Sigmoid colon (tissue), 7 donors: ENCODE measurements around the gene OR13J1. TPM values are rescaled to one million over a fixed set of nuclear protein-coding genes. Genes with fewer than 3 reads are reported as not detected.

Experiments
- DNase-seq: peaks from one replicate; pipeline ENCODE4 v3.0.0-alpha.2; 2019
- H3K27ac ChIP-seq, 4 donors: fragments of 200-600 bp; sonication (generic); one replicate each; pipeline ENCODE4 v1.5.1; 2016 to 2019; ENCODE audit warnings: mild to moderate bottlenecking in 1 of 4
- H3K27me3 ChIP-seq, 3 donors: fragments of 200-600 bp; sonication (generic); one replicate each; pipeline ENCODE4 v1.5.1; 2019; ENCODE audit warnings: mild to moderate bottlenecking in 1 of 3
- H3K36me3 ChIP-seq, 4 donors: fragments of 200-600 bp; sonication (generic); one replicate each; pipeline ENCODE4 v1.5.1; 2016 to 2019
- H3K4me1 ChIP-seq, 4 donors: fragments of 200-600 bp; sonication (generic); one replicate each; pipeline ENCODE4 v1.5.1; 2017 to 2019
- H3K4me3 ChIP-seq, 4 donors: fragments of 200-600 bp; sonication (generic); one replicate each; pipeline ENCODE4 v1.5.1; 2017 to 2019; ENCODE audit warnings: mild to moderate bottlenecking in 2 of 4, moderate library complexity in 1 of 4
- H3K9me3 ChIP-seq, 4 donors: fragments of 200-600 bp in 3 of 4; sonication (generic) in 3 of 4; one replicate each; pipeline versions ENCODE4 v1.5.1 to v1.6.1; 2013 to 2019
- EP300 ChIP-seq, 4 donors: sonication (generic); formaldehyde crosslinking; IDR thresholded peaks; one replicate each; pipeline ENCODE4 v1.6.1; 2017; ENCODE audit warnings: antibody characterized with exemption in 4 of 4
- POLR2A ChIP-seq, 2 donors: fragments of 450-650 bp; IDR thresholded peaks; one replicate each; pipeline ENCODE4 v1.6.1; 2016; ENCODE audit warnings: antibody characterized with exemption in 2 of 2, mild to moderate bottlenecking in 2 of 2, moderate library complexity in 2 of 2
- POLR2AphosphoS5 ChIP-seq, 4 donors: sonication (generic); formaldehyde crosslinking; IDR thresholded peaks; one replicate each; pipeline ENCODE4 v1.6.1; 2017; ENCODE audit warnings: antibody characterized with exemption in 4 of 4
- WGBS, 2 donors: extraction: QIAGEN DNeasy Blood & Tissue Kit; methylation state at CpG; one replicate each; pipeline ENCODE4 v1.1.7; 2013; 5-methylcytosine and 5-hydroxymethylcytosine counted together
- intact Hi-C: fragments of 100-400 bp; cut with DNase I; formaldehyde crosslinking; loops from one replicate; pipeline ENCODE4 v1.15.1; 2023
- polyA plus RNA-seq, 3 donors: library from polyadenylated mRNA; stranded (reverse); fragments of 200-250 nt; gene quantifications; one replicate each; pipeline ENCODE4 v1.2.3, GENCODE V29; 2013
- total RNA-seq, 4 donors: library from RNA; depleted of rRNA; stranded (reverse); fragments of >200 nt; gene quantifications; one replicate each; pipeline ENCODE4 v1.1.0, GENCODE V29; 2016
- TF ChIP-seq, protein P1 (sequence below), 4 experiments: fragments of 450-650 bp in 3 of 4; fragments of 200-600 bp in 1 of 4; IDR thresholded peaks; one replicate each; pipeline ENCODE4 v1.5.1; 2016 to 2019; ENCODE audit warnings: antibody characterized with exemption in 4 of 4, mild to moderate bottlenecking in 3 of 4, moderate library complexity in 2 of 4
- donor health status: healthy with polysubstance abuse.
- donor health status: Bipolar disorder and iron deficiency.
- donor health status: healthy.

Gene OR13J1
- total and polyA plus RNA-seq, 7 donors = not detected

DNA sequence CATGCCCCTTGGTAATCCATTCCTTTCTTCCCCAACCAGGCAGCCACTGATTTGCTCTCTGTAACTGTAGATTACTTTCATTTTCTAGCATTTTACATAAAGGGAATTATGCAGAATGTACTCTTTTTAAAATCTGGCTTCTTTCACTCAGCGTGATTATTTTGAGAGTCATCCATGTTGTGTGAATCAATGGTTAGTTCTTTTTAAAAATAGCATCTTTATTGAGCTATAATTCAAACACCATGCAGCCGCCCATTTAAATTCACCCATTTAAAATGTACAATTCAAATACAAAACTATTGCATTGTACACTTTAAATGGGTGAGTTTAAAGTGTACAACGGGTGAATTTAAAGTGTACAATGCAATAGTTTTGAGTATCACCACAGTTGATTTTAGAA lies 2.3 kb upstream of the OR13J1 start:
- WGBS, 2 donors = 59 to 69% methylated on average over 3 of the region's 3 CpGs
- Histone ChIP-seq H3K27me3 (peaks cover 0 to 10% (median 4%) of the 10 kb centered on the region in 3 donors), H3K27ac (no peak overlapping the region), H3K4me3 (no peak overlapping the region), H3K36me3 (no peaks in the 10 kb centered on the region), H3K9me3 (no peaks in the 10 kb centered on the region), H3K4me1 (no peaks in the 10 kb centered on the region)
- intact Hi-C loops = no loop called here
- TF ChIP-seq EP300 (IDR thresholded peaks at IDR 0.05) = no peak
- TF ChIP-seq POLR2A (IDR thresholded peaks at IDR 0.05) = no peak
- TF ChIP-seq POLR2AphosphoS5 (IDR thresholded peaks at IDR 0.05) = no peak
- TF ChIP-seq, protein P1, sequence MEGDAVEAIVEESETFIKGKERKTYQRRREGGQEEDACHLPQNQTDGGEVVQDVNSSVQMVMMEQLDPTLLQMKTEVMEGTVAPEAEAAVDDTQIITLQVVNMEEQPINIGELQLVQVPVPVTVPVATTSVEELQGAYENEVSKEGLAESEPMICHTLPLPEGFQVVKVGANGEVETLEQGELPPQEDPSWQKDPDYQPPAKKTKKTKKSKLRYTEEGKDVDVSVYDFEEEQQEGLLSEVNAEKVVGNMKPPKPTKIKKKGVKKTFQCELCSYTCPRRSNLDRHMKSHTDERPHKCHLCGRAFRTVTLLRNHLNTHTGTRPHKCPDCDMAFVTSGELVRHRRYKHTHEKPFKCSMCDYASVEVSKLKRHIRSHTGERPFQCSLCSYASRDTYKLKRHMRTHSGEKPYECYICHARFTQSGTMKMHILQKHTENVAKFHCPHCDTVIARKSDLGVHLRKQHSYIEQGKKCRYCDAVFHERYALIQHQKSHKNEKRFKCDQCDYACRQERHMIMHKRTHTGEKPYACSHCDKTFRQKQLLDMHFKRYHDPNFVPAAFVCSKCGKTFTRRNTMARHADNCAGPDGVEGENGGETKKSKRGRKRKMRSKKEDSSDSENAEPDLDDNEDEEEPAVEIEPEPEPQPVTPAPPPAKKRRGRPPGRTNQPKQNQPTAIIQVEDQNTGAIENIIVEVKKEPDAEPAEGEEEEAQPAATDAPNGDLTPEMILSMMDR (IDR thresholded peaks at IDR 0.05) = no peak
- no peak for DNase-seq

- intact Hi-C loops = no loop called here
- TF ChIP-seq POLR2AphosphoS5 (IDR thresholded peaks at IDR 0.05) (no peak), EP300 (IDR thresholded peaks at IDR 0.05) (no peak), POLR2A (IDR thresholded peaks at IDR 0.05) (no peak)
- TF ChIP-seq, protein P1 (IDR thresholded peaks at IDR 0.05) = no peak
Measured at GRCh38 chr9:35871545-35871944, 1.3 kb upstream of the OR13J1 start.

GRCh38 chr9:35869621-35870216 lies 482 bp downstream of the OR13J1 start:
- H3K9me3 ChIP-seq = no peaks in the 10 kb centered on the region
- H3K27ac ChIP-seq = no peak overlapping the region
- no peaks in the 10 kb centered on the region for H3K36me3 ChIP-seq
- no peaks in the 10 kb centered on the region for H3K4me1 ChIP-seq
- 91 to 93% methylated on average over 19 of the region's 19 CpGs for WGBS, 2 donors
- TF ChIP-seq EP300 (IDR thresholded peaks at IDR 0.05) (no peak), POLR2A (IDR thresholded peaks at IDR 0.05) (no peak), POLR2AphosphoS5 (IDR thresholded peaks at IDR 0.05) (no peak)
- TF ChIP-seq, protein P1 (IDR thresholded peaks at IDR 0.05) = no peak
- peaks cover 0 to 13% (median 4%) of the 10 kb centered on the region in 3 donors for H3K27me3 ChIP-seq
- H3K4me3 ChIP-seq = no peak overlapping the region
- intact Hi-C loops = no loop called here
- DNase-seq = no peak

More at GRCh38 chr9:35871545-35871944, 1.3 kb upstream of the OR13J1 start:
- Histone ChIP-seq H3K27ac (no peak overlapping the region), H3K4me3 (no peak overlapping the region), H3K27me3 (peaks cover 0 to 13% (median 4%) of the 10 kb centered on the region in 3 donors), H3K4me1 (no peaks in the 10 kb centered on the region), H3K36me3 (no peaks in the 10 kb centered on the region), H3K9me3 (no peaks in the 10 kb centered on the region)
- 50 to 71% methylated on average over 3 of the region's 3 CpGs for WGBS, 2 donors
- no peak for DNase-seq

GRCh38 chr9:35868933-35869332 lies 1.3 kb downstream of the OR13J1 start:
- no peak overlapping the region for H3K27ac ChIP-seq
- H3K4me1 ChIP-seq = no peaks in the 10 kb centered on the region
- H3K36me3 ChIP-seq = no peaks in the 10 kb centered on the region
- no peak for TF ChIP-seq EP300 (IDR thresholded peaks at IDR 0.05)
- TF ChIP-seq, protein P1 (IDR thresholded peaks at IDR 0.05) = no peak
- no peak for TF ChIP-seq POLR2AphosphoS5 (IDR thresholded peaks at IDR 0.05)
- no peak for TF ChIP-seq POLR2A (IDR thresholded peaks at IDR 0.05)
- intact Hi-C loops = no loop called here
- peaks cover 0 to 13% (median 4%) of the 10 kb centered on the region in 3 donors for H3K27me3 ChIP-seq
- DNase-seq = no peak
- no peak overlapping the region for H3K4me3 ChIP-seq
- no peaks in the 10 kb centered on the region for H3K9me3 ChIP-seq
- 77 to 79% methylated on average over 2 of the region's 2 CpGs for WGBS, 2 donors

GRCh38 chr9:35867538-35867937 lies 2.7 kb downstream of the OR13J1 start:
- Histone ChIP-seq H3K27ac (no peak overlapping the region), H3K9me3 (no peaks in the 10 kb centered on the region), H3K36me3 (no peaks in the 10 kb centered on the region), H3K4me1 (no peaks in the 10 kb centered on the region), H3K27me3 (peaks cover 0 to 13% (median 4%) of the 10 kb centered on the region in 3 donors), H3K4me3 (no peak overlapping the region)
- WGBS, 2 donors = 92 to 93% methylated on average over 4 of the region's 4 CpGs
- DNase-seq = no peak
- TF ChIP-seq POLR2A (IDR thresholded peaks at IDR 0.05) (no peak), POLR2AphosphoS5 (IDR thresholded peaks at IDR 0.05) (no peak), EP300 (IDR thresholded peaks at IDR 0.05) (no peak)
- TF ChIP-seq, protein P1 (IDR thresholded peaks at IDR 0.05) = no peak
- intact Hi-C loops = no loop called here
